ENCODE results near the gene PRDX5.

Gene PRDX5

DNA sequence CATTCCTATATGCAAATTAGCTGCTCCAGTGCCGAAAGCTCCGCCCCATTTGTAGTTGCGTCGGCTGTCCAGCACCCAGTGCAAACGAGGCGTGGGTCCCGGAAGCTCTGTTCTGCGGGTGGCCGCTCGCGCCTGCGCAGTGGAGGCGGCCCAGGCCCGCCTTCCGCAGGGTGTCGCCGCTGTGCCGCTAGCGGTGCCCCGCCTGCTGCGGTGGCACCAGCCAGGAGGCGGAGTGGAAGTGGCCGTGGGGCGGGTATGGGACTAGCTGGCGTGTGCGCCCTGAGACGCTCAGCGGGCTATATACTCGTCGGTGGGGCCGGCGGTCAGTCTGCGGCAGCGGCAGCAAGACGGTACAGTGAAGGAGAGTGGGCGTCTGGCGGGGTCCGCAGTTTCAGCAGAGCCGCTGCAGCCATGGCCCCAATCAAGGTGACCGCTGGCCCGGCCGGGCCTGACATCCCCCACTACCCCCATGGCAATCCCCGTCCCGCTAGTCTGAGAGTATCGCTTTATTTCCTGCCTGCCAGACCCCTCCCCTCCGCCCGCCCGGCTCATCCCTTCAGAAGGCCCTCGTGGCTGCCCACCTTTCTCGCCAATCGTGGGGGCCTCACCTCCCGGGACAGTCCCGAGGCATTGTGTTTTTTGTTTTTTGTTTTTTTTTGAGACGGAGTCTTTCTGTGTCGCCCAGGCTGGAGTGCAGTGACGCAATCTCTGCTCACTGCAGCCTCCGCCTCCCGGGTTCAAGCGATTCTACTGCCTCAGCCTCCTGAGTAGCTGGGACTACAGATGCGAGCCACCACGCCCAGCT, at the start of gene PRDX5:
Gene PRDX5 (plus strand): TSS at position 161 of the 805 bp plus-strand sequence. CDS start 95 bp downstream, at position 256.
- no peaks in the 10 kb centered on the region for H3K27me3 ChIP-seq (replicated peaks; ENCODE audit: control insufficient read depth, insufficient read depth, low read length)
- H3K36me3 ChIP-seq (ENCODE audit: control insufficient read depth, insufficient read depth, low read length): peaks cover 30% of the 10 kb centered on the region
- peak within 1 kb of the TSS; percentile 97 for H3K4me3 ChIP-seq (replicated peaks; ENCODE audit: low read depth, low read length)
- TF ChIP-seq, protein P1, sequence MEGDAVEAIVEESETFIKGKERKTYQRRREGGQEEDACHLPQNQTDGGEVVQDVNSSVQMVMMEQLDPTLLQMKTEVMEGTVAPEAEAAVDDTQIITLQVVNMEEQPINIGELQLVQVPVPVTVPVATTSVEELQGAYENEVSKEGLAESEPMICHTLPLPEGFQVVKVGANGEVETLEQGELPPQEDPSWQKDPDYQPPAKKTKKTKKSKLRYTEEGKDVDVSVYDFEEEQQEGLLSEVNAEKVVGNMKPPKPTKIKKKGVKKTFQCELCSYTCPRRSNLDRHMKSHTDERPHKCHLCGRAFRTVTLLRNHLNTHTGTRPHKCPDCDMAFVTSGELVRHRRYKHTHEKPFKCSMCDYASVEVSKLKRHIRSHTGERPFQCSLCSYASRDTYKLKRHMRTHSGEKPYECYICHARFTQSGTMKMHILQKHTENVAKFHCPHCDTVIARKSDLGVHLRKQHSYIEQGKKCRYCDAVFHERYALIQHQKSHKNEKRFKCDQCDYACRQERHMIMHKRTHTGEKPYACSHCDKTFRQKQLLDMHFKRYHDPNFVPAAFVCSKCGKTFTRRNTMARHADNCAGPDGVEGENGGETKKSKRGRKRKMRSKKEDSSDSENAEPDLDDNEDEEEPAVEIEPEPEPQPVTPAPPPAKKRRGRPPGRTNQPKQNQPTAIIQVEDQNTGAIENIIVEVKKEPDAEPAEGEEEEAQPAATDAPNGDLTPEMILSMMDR (IDR thresholded peaks at IDR 0.05; ENCODE audit: insufficient read depth, low read length, poor library complexity, severe bottlenecking): peak; percentile 40
- peak; percentile 98 for DNase-seq (ENCODE audit: extremely low read depth, insufficient read length)

DNA sequence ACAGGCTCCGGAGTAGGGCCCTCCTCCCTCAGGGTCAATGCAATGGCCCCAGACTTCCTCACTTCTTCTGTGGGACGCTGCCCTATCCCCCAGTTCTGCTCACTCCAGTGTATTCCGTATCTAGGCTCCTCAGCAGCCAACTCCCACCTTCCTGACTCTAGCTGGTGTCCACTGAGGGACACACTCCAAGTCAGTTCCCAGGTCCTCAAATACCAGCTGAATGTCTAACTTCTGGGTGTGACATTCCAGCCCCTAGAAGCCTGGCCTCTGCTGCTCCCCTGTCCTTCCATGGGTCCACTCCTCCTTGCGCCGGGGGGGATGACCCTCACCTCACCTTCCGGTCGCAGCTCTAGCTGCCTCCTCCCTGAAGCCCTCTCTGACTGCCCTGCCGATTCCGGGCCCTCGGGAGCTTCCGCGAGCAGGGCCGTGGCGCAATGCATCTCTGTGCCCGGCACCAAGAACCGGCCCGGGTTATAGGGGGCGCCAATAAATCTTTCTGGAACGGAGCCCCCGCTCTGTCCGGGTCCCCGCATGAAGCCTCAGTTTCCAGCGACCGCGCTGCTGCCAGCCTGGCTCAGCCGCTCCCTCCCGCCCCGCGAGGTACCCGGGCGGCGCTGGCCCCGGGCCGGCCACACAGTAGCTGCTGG, 48.9 kb upstream of the PRDX5 start:
- TF ChIP-seq, protein P1 (IDR thresholded peaks at IDR 0.05; ENCODE audit: insufficient read depth, low read length, poor library complexity, severe bottlenecking): no peak
- H3K27me3 ChIP-seq (replicated peaks; ENCODE audit: control insufficient read depth, insufficient read depth, low read length): no peaks in the 10 kb centered on the region
- peaks cover 2% of the 10 kb centered on the region for H3K36me3 ChIP-seq (ENCODE audit: control insufficient read depth, insufficient read depth, low read length)
- peak; percentile 72 for DNase-seq (ENCODE audit: extremely low read depth, insufficient read length)
- peak overlapping the region; percentile 65 for H3K4me3 ChIP-seq (replicated peaks; ENCODE audit: low read depth, low read length)

DNA sequence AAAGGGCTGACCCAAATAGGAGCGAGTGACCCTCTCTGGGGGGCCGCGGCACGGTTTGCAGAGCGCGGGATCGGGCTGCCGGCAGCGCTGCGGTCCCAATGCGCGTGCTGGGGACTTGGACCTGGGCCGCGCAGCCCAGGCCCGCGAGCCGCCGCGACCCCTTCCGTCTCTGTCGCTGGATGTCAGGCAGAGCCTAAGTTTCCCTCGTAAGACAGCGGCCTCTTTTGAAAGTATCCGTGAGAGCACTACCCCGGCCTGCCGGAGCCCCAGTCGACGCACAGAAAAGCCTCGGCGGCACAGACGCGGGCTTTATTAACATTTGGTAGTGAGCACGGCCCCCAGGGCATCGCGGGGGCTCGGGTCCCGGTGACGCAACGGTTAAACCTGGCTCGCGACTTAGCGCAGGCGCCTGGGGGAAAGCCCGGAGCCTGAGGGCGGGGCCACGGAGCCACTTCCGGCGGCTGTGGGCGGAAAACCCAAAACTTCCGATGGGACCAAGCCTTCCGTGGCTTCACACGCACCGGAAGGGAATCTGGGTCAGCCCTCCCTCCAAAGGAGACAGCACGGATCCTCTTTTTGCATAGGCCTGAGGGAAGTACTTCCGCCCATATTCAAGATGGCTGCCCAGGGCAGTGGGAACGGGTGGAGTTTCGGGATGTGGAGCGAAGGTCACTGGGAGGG, 48.2 kb upstream of the PRDX5 start:
- TF ChIP-seq, protein P1 (IDR thresholded peaks at IDR 0.05; ENCODE audit: insufficient read depth, low read length, poor library complexity, severe bottlenecking): no peak
- Histone ChIP-seq H3K27me3 (replicated peaks; ENCODE audit: control insufficient read depth, insufficient read depth, low read length) (no peaks in the 10 kb centered on the region), H3K4me3 (replicated peaks; ENCODE audit: low read depth, low read length) (peak overlapping the region; percentile 65), H3K36me3 (ENCODE audit: control insufficient read depth, insufficient read depth, low read length) (peaks cover 2% of the 10 kb centered on the region)
- peak; percentile 99 for DNase-seq (ENCODE audit: extremely low read depth, insufficient read length)

DNA sequence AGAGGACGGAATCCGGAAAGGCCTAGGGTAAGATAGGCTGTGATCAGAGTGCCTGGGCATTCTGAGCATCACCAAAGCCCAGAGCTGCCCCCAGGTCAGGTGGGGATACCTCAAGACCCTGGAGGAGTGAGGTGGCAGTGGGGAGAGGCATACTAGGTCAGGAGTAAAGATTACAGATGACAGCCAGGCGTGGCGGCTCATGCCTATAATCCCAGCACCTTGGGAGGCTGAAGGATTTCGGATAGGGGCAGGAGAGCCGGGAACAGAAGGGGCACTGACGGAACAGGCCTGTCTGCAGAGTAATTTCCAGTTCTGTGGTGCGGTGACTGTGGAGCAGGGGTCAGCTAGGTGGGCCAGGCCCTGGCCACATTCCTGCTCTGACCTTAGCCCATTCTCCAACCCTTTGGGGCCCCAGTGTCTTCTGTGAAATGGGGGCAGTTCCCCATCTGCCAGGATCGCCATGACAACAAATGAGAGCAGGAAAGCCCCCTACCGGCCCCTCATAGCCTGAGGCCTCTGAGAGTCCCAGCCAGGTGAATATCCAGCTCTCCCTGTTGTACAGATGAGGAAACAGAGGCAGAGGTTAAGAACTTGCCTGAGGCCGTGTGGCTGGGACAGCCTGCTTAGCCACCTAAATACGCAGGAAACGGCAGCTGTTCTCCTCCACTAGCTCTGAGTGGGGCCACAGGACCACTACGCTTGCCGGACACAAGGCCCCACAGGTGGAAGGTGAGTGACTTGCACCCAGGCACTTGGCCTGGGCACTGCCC, 42.7 kb upstream of the PRDX5 start:
- TF ChIP-seq, protein P1 (IDR thresholded peaks at IDR 0.05; ENCODE audit: insufficient read depth, low read length, poor library complexity, severe bottlenecking): no peak
- no peaks in the 10 kb centered on the region for H3K27me3 ChIP-seq (replicated peaks; ENCODE audit: control insufficient read depth, insufficient read depth, low read length)
- DNase-seq (ENCODE audit: extremely low read depth, insufficient read length): peak; percentile 0
- no peak overlapping the region for H3K4me3 ChIP-seq (replicated peaks; ENCODE audit: low read depth, low read length)
- H3K36me3 ChIP-seq (ENCODE audit: control insufficient read depth, insufficient read depth, low read length): peaks cover 12% of the 10 kb centered on the region

DNA sequence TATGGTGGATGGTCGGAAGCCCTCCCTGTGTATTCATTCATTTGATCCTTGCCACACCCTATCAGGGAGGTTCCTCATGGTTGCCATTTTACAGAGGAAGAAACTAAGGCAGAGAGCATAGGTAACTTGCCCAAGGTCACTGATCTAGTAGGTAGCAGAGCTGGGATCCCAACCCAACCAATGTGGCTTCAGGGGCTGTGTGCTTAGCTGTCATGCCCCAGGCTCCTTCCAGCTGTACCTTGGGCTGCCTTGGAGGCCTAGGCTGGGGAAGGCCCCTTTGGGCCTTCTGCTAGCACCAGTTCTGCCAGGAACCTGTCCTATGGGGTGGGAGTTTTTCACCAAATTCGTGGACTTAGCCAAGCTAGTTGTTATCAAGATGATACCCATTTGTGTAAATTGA, 42.1 kb upstream of the PRDX5 start:
- H3K36me3 ChIP-seq (ENCODE audit: control insufficient read depth, insufficient read depth, low read length): peaks cover 12% of the 10 kb centered on the region
- H3K27me3 ChIP-seq (replicated peaks; ENCODE audit: control insufficient read depth, insufficient read depth, low read length): no peaks in the 10 kb centered on the region
- H3K4me3 ChIP-seq (replicated peaks; ENCODE audit: low read depth, low read length): no peak overlapping the region
- DNase-seq (ENCODE audit: extremely low read depth, insufficient read length): no peak
- TF ChIP-seq, protein P1 (IDR thresholded peaks at IDR 0.05; ENCODE audit: insufficient read depth, low read length, poor library complexity, severe bottlenecking): no peak
